ENCODE measurements around the gene PPP3CA. TPM values are rescaled to one million over a fixed set of nuclear protein-coding genes. Genes with fewer than 3 reads are reported as not detected.

Gene PPP3CA
- polyA plus RNA-seq, 1 donor: 23.5 TPM

DNA sequence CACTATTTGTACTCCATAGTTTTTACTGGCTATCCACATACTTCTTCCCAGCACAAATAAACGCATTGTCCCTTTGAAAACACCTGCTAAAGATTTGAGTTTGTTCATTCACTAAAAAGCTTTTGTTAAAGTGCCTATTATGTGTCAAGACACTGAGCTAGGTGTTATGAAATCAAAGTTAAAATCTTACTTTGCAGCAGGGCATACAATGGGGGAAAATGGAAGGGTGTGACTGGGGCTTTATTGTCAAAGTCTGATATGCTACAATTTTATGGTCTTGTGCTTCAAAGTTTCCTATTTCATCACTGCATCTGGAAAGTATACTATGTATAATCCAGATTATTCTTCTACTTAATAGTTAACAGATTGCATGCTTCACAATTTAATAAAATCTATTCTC, 128.4 kb downstream of the PPP3CA start:
- H3K4me1 ChIP-seq (ENCODE audit: control insufficient read depth, insufficient read depth, low read length): no peaks in the 10 kb centered on the region
- DNase-seq: peak; percentile 56 to 82
- no peaks in the 10 kb centered on the region for H3K27me3 ChIP-seq (ENCODE audit: control insufficient read depth, insufficient read depth, low read length)
- no peaks in the 10 kb centered on the region for H3K9me3 ChIP-seq (ENCODE audit: control insufficient read depth, low read depth, low read length)
- no CpG with 5 or more reads among the region's 1 CpG for WGBS (ENCODE audit: insufficient coverage, low lambda C conversion rate)
- H3K27ac ChIP-seq (ENCODE audit: low read length): no peak overlapping the region
- H3K36me3 ChIP-seq (ENCODE audit: control insufficient read depth, insufficient read depth, low read length): no peaks in the 10 kb centered on the region
- no peak overlapping the region for H3K4me3 ChIP-seq (ENCODE audit: low read length)

DNA sequence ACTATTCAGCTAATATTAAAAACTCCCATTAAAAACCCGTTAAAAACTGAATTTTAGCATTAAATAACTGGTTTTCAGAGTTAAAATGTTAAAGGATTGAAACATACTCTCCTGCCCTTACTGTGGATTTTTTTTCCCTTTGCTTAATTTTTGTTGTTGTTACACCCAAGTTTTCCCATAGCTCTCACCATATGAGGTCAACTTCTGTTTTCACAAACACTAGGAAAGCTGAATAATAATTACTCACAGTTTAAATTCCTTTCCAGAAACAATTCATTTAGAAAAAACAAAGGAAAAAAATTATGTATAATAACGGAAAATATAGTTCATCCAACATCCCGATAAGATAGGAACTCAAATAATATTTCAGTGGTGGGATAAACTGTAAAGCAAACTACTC, 129.0 kb downstream of the PPP3CA start:
- Histone ChIP-seq H3K36me3 (ENCODE audit: control insufficient read depth, insufficient read depth, low read length) (no peaks in the 10 kb centered on the region), H3K27me3 (ENCODE audit: control insufficient read depth, insufficient read depth, low read length) (no peaks in the 10 kb centered on the region), H3K27ac (ENCODE audit: low read length) (no peak overlapping the region), H3K9me3 (ENCODE audit: control insufficient read depth, low read depth, low read length) (no peaks in the 10 kb centered on the region), H3K4me3 (ENCODE audit: low read length) (no peak overlapping the region), H3K4me1 (ENCODE audit: control insufficient read depth, insufficient read depth, low read length) (no peaks in the 10 kb centered on the region)
- WGBS (ENCODE audit: insufficient coverage, low lambda C conversion rate): 79% methylated on average over 2 of the region's 3 CpGs
- no peak for DNase-seq

DNA sequence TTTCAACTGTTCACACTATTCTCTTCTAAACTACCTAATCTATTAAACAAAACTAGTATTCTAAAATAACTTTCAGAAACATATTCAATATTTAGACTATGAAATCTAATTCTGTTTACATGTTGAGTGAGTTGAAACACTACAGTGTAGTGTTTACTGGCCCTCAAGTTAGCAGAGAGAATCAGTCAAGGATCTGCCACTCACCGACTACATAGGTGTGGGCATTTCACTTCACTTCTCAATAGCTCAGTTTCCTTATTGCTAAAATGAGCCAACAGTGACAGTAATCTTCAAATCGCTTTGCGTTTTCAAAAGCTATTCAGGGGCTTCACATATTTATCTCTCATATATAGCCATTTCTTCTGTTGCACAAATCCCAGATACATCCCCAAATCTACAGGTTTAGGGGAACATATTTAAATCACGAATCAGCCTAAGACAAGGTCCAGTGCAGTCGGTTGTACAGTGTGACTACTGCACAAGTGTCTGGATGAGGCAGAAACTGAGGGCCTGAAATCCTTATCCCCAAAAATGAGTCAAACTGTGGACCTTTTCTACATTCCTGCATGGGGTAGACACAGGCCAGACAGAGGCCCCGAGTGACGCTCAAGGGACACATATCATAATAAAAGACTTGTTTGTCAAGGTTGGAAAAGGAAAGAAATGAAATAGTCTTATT, 129.8 kb downstream of the PPP3CA start:
- H3K4me3 ChIP-seq (ENCODE audit: low read length): no peak overlapping the region
- H3K9me3 ChIP-seq (ENCODE audit: control insufficient read depth, low read depth, low read length): no peaks in the 10 kb centered on the region
- H3K27me3 ChIP-seq (ENCODE audit: control insufficient read depth, insufficient read depth, low read length): no peaks in the 10 kb centered on the region
- H3K27ac ChIP-seq (ENCODE audit: low read length): no peak overlapping the region
- no peak for DNase-seq
- WGBS (ENCODE audit: insufficient coverage, low lambda C conversion rate): 100% methylated on average over 2 of the region's 7 CpGs
- no peaks in the 10 kb centered on the region for H3K36me3 ChIP-seq (ENCODE audit: control insufficient read depth, insufficient read depth, low read length)
- H3K4me1 ChIP-seq (ENCODE audit: control insufficient read depth, insufficient read depth, low read length): no peaks in the 10 kb centered on the region

DNA sequence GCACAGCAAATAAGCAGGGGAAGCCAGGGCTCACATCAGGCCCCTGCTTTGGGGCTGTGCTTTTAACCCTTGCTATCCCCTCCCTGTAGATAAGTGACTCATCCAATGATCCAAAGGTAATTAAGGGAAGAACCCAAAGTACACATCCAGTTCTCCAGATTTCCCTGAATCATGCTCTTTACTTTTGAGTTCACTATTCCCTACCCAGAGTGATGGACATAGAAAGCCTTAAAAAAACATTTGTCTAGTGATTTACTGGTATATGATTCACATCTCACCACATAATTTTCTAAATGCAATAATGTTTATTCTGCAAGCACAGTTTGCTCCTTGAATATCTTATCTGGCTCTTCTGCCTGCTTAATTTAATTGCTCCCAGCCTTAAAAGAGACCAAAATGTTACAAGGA, 136.2 kb downstream of the PPP3CA start:
- H3K4me1 ChIP-seq (ENCODE audit: control insufficient read depth, insufficient read depth, low read length): no peaks in the 10 kb centered on the region
- H3K36me3 ChIP-seq (ENCODE audit: control insufficient read depth, insufficient read depth, low read length): no peaks in the 10 kb centered on the region
- H3K9me3 ChIP-seq (ENCODE audit: control insufficient read depth, low read depth, low read length): no peaks in the 10 kb centered on the region
- no peak for DNase-seq
- no peak overlapping the region for H3K4me3 ChIP-seq (ENCODE audit: low read length)
- H3K27me3 ChIP-seq (ENCODE audit: control insufficient read depth, insufficient read depth, low read length): no peaks in the 10 kb centered on the region
- H3K27ac ChIP-seq (ENCODE audit: low read length): no peak overlapping the region

DNA sequence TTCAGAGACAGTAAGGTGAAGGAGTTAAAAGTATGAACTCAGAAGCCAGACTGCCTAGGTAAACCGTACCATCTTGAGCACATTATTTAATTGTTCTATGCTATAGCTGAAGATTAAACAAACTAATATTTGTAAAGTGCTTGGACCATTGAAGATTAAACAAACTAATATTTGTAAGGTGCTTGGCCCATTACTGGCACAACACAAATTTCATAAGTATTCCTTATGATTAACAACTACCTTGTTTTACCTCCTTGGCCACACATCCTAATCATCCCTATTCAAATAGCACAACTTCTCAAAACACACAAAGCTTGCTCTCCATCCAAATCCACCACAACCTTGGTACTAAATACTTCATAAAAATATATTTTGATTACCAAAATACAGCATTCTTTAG, 137.0 kb downstream of the PPP3CA start:
- H3K27ac ChIP-seq (ENCODE audit: low read length): no peak overlapping the region
- DNase-seq: no peak
- 83% methylated on average over 1 of the region's 1 CpG for WGBS (ENCODE audit: insufficient coverage, low lambda C conversion rate)
- H3K4me3 ChIP-seq (ENCODE audit: low read length): no peak overlapping the region
- no peaks in the 10 kb centered on the region for H3K36me3 ChIP-seq (ENCODE audit: control insufficient read depth, insufficient read depth, low read length)
- no peaks in the 10 kb centered on the region for H3K27me3 ChIP-seq (ENCODE audit: control insufficient read depth, insufficient read depth, low read length)
- H3K9me3 ChIP-seq (ENCODE audit: control insufficient read depth, low read depth, low read length): no peaks in the 10 kb centered on the region
- H3K4me1 ChIP-seq (ENCODE audit: control insufficient read depth, insufficient read depth, low read length): no peaks in the 10 kb centered on the region

DNA sequence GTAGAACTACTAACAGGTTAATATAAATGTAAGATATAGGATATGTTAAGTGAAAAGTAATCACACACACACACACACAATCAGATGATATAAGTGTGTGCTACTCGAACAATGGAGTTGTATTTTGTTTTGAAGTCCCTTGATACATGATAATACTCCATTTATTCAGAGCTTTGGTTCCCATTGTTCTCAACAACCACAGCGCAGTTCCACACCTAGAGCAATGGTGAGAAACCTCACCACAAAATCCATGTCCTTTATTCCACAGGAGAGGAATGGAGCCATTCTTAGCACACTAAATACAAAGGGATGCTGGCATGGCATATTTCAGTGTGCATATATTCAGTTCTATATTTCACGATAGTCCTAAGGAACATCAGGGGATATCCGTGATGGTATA, 139.2 kb downstream of the PPP3CA start:
- Histone ChIP-seq H3K27me3 (ENCODE audit: control insufficient read depth, insufficient read depth, low read length) (no peaks in the 10 kb centered on the region), H3K4me3 (ENCODE audit: low read length) (no peak overlapping the region), H3K27ac (ENCODE audit: low read length) (no peak overlapping the region), H3K4me1 (ENCODE audit: control insufficient read depth, insufficient read depth, low read length) (no peaks in the 10 kb centered on the region), H3K36me3 (ENCODE audit: control insufficient read depth, insufficient read depth, low read length) (no peaks in the 10 kb centered on the region), H3K9me3 (ENCODE audit: control insufficient read depth, low read depth, low read length) (no peaks in the 10 kb centered on the region)
- WGBS (ENCODE audit: insufficient coverage, low lambda C conversion rate): no CpG with 5 or more reads among the region's 4 CpGs
- DNase-seq: no peak

DNA sequence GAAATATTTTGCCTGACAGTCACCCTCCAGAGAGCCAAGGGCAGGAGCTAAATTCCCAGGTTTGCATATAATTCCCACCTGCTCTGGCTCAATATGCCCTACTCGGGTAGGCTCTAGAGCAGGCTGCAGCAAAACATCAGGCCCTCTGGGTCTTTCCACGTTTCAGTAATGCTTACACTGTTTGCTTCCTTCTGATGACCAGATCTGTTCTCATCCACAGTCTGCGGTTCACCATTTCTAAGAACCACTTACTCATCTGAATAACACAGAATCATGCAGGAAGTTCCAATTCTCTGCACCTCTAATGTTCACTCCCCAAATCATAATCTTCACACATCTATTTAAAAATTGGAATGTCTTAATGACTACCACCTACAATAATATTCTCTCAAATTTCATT, 141.4 kb downstream of the PPP3CA start:
- no peaks in the 10 kb centered on the region for H3K4me1 ChIP-seq (ENCODE audit: control insufficient read depth, insufficient read depth, low read length)
- 100% methylated on average over 1 of the region's 3 CpGs for WGBS (ENCODE audit: insufficient coverage, low lambda C conversion rate)
- no peaks in the 10 kb centered on the region for H3K9me3 ChIP-seq (ENCODE audit: control insufficient read depth, low read depth, low read length)
- no peak overlapping the region for H3K27ac ChIP-seq (ENCODE audit: low read length)
- H3K4me3 ChIP-seq (ENCODE audit: low read length): no peak overlapping the region
- no peaks in the 10 kb centered on the region for H3K27me3 ChIP-seq (ENCODE audit: control insufficient read depth, insufficient read depth, low read length)
- no peaks in the 10 kb centered on the region for H3K36me3 ChIP-seq (ENCODE audit: control insufficient read depth, insufficient read depth, low read length)
- no peak for DNase-seq

DNA sequence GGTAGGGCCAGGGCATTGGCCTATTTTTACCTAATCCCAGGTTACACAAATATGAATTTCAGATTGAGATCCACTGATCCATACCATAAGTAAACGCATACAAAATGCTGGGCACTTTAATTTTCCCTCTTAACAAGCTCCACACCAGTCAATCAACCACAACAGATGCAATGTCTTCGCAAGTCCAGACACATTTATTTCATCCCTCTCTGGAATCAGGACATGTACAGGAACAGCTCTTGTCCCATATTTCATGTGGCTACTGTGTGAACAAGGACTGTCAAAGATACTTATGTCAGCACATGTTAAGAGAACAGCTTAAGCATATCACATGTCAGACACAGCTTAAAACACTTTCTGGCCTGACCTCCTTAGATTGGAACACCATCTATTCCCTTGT, 145.9 kb downstream of the PPP3CA start:
- Histone ChIP-seq H3K27ac (ENCODE audit: low read length) (no peak overlapping the region), H3K4me1 (ENCODE audit: control insufficient read depth, insufficient read depth, low read length) (peaks cover 27% of the 10 kb centered on the region), H3K36me3 (ENCODE audit: control insufficient read depth, insufficient read depth, low read length) (no peaks in the 10 kb centered on the region), H3K27me3 (ENCODE audit: control insufficient read depth, insufficient read depth, low read length) (no peaks in the 10 kb centered on the region), H3K9me3 (ENCODE audit: control insufficient read depth, low read depth, low read length) (no peaks in the 10 kb centered on the region), H3K4me3 (ENCODE audit: low read length) (no peak overlapping the region)
- 100% methylated on average over 1 of the region's 2 CpGs for WGBS (ENCODE audit: insufficient coverage, low lambda C conversion rate)
- no peak for DNase-seq

DNA sequence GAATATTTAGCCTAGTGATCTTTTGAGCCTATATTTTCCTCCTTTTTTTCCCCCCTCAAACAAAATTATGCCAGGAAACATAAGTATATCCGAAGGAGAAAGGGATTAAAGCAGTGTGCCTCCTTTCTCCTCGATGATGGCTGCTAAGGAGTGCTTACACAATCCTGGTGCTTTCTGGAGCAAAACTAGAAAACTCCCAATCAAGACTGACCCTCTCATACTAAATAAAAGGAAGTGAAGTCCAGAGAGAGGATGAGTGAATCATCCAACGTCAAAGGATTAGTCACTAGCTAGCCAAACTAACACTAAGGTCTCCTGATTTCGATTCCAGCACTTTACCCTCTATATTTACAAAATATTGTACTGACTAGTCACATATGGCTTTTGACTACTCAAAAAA, 146.8 kb downstream of the PPP3CA start:
- Histone ChIP-seq H3K27ac (ENCODE audit: low read length) (no peak overlapping the region), H3K27me3 (ENCODE audit: control insufficient read depth, insufficient read depth, low read length) (no peaks in the 10 kb centered on the region), H3K36me3 (ENCODE audit: control insufficient read depth, insufficient read depth, low read length) (no peaks in the 10 kb centered on the region), H3K9me3 (ENCODE audit: control insufficient read depth, low read depth, low read length) (no peaks in the 10 kb centered on the region), H3K4me1 (ENCODE audit: control insufficient read depth, insufficient read depth, low read length) (peaks cover 30% of the 10 kb centered on the region), H3K4me3 (ENCODE audit: low read length) (no peak overlapping the region)
- 100% methylated on average over 1 of the region's 4 CpGs for WGBS (ENCODE audit: insufficient coverage, low lambda C conversion rate)
- DNase-seq: no peak

DNA sequence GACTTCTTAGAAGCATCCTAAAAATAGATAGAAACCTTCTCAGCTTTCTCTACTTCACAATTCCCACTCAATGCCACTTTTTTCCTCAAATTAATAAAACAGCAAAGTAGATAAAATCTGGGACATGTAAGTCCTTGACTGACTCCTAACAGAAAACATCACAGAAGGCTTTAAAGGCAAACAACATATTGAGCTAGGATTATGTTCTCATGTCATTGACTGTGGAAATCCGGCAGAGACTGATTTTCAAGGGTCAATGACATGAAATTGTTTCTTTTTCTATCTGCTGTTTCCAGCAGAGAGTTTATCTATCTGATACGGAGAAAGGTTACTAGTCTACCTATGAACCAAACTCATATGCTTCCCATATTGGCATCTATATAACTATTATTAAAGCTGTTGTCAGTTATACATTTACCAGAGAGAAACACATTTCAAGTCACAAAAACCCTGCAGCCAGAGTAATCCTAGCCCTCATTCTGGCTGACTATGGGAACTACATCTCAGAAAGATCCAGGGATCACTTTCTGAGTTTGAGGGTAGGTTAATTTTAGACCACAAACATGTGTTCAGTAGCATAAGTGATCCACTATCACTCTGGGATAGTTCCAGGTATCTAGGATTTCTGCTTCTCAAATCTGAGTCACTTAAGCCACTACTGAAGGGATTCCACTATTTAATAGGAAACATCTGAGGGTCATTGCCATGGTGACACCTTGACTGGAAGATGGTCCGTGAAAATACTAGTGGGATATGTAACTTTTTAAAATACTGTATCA, 147.6 kb downstream of the PPP3CA start:
- no peak for DNase-seq
- Histone ChIP-seq H3K4me3 (ENCODE audit: low read length) (no peak overlapping the region), H3K27ac (ENCODE audit: low read length) (no peak overlapping the region), H3K4me1 (ENCODE audit: control insufficient read depth, insufficient read depth, low read length) (peaks cover 30% of the 10 kb centered on the region), H3K9me3 (ENCODE audit: control insufficient read depth, low read depth, low read length) (no peaks in the 10 kb centered on the region), H3K36me3 (ENCODE audit: control insufficient read depth, insufficient read depth, low read length) (peaks cover 3% of the 10 kb centered on the region), H3K27me3 (ENCODE audit: control insufficient read depth, insufficient read depth, low read length) (no peaks in the 10 kb centered on the region)
- WGBS (ENCODE audit: insufficient coverage, low lambda C conversion rate): no CpG with 5 or more reads among the region's 3 CpGs
